GDM1 (cell line): ENCODE results near the gene SLC25A42.

Experiments
- DNase-seq: peaks from one replicate; lab custom pipeline; 2025; lab: John Stamatoyannopoulos, UW

Gene SLC25A42

GRCh38 chr19:19050731-19051130 lies 13.1 kb upstream of the SLC25A42 start:
- no peak for DNase-seq

DNA sequence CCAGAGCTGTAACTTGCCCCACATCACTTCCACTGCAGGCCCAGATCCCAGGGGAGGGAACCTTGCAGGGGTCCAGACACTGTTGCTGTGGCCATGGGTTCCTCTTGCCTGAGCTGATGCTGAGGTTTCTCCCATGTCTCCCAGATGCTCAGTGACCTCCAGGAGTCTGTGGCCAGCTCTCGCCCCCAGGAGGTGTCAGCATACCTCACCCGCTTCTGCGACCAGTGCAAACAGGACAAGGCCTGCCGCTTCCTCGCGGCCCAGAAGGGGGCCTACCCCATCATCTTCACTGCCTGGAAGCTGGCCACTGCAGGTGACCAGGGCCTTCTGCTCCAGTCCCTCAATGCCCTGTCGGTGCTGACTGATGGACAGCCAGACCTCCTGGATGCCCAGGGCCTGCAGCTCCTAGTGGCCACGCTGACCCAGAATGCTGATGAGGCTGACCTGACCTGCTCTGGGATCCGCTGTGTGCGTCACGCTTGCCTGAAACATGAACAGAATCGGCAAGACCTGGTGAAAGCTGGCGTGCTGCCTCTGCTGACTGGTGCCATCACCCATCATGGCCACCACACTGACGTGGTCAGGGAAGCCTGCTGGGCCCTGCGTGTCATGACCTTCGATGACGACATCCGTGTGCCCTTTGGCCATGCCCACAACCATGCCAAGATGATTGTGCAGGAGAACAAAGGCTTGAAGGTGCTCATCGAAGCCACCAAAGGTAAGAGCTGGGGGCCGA lies 12.1 kb upstream of the SLC25A42 start:
- DNase-seq: no peak

GRCh38 chr19:19052921-19053320 lies 10.9 kb upstream of the SLC25A42 start:
- DNase-seq: no peak

- no peak for DNase-seq
These were observed 10.1 kb upstream of the SLC25A42 start for GRCh38 chr19:19053508-19054314.

GRCh38 chr19:19054315-19054938 lies 9.4 kb upstream of the SLC25A42 start:
- no peak for DNase-seq

- DNase-seq: no peak
These were observed 8.8 kb upstream of the SLC25A42 start for GRCh38 chr19:19054939-19055440.

GRCh38 chr19:19055701-19056100 lies 8.1 kb upstream of the SLC25A42 start:
- DNase-seq: no peak

DNA sequence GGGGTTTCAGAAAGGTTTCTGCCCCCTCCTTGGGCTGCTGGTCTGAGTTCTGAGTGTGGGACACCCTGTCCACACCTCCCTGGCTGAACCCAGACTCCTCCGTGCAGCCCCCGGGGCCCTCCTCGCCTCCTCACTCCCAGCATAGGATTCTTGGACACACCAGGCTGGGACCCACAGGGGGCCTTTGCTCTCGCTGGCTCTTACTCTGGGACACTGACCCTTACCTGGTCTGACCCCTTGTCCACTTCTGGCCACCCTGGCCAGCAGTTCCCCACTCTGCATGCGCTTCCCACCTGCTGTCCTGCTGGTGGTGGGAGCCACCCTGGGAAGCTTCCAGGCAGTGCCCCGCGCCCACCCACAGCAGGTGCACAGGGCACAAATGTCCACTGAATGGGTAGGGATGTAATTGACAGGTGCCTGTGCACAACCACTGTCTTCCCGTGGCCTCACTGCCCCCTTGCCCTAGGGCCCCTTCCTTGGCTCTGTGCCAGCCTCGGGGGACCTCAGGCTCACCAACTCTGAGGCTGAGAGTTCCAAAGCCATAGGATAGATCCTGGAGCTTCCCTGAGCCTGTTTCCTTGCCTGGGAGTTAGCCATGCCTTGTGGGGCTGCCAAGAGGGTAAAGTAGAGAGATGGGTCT lies 7.0 kb upstream of the SLC25A42 start:
- DNase-seq: no peak

GRCh38 chr19:19057317-19057716 lies 6.5 kb upstream of the SLC25A42 start:
- DNase-seq: no peak

DNA sequence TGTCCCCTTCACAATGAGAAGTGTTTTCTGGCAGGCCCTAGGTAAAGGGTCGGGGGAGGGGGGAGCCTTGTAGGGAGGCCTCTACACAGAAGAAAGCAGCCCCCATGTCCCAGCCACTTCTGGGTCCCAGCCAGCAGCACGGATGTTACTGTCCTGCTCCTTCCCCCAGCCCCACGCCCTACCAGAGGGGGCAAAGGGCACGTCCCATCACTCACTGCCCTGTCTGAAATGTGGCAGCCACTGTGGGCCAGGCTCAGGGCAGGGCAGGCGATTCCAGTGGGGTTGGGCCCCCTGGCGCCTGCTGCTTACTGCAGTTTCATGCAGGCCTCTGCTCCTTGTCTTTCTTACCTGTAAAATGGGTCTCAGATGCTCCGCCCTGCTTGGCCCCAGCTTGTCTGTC lies 6.1 kb upstream of the SLC25A42 start:
- no peak for DNase-seq

- no peak for DNase-seq
These were observed 4.6 kb upstream of the SLC25A42 start for GRCh38 chr19:19059018-19059836.

- no peak for DNase-seq
These were observed 3.8 kb upstream of the SLC25A42 start for GRCh38 chr19:19059837-19060611.

DNA sequence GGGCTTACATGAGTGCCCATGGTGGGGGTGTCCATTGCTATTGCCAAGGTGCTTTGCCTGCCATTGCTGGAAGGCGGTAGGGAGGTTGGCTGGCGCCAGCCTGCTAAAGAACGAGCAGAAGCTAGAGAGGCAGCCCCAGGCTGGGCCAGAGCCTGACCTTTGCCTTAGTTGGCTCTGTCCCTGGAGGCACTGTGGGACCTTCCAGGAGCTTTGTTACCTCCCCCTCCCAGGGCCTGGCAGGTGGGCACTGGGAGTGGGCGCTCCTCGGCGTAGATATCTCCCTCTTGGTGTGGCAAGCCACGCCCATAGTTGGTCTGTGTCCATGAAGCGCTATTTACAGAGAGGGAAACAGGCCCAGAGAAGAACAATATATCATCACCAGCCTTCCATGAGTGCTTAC lies 2.3 kb upstream of the SLC25A42 start:
- DNase-seq: no peak

- DNase-seq: no peak
These were observed 1.2 kb upstream of the SLC25A42 start for GRCh38 chr19:19062454-19063182.

GRCh38 chr19:19064098-19064722 lies 416 bp downstream of the SLC25A42 start:
- DNase-seq: no peak

DNA sequence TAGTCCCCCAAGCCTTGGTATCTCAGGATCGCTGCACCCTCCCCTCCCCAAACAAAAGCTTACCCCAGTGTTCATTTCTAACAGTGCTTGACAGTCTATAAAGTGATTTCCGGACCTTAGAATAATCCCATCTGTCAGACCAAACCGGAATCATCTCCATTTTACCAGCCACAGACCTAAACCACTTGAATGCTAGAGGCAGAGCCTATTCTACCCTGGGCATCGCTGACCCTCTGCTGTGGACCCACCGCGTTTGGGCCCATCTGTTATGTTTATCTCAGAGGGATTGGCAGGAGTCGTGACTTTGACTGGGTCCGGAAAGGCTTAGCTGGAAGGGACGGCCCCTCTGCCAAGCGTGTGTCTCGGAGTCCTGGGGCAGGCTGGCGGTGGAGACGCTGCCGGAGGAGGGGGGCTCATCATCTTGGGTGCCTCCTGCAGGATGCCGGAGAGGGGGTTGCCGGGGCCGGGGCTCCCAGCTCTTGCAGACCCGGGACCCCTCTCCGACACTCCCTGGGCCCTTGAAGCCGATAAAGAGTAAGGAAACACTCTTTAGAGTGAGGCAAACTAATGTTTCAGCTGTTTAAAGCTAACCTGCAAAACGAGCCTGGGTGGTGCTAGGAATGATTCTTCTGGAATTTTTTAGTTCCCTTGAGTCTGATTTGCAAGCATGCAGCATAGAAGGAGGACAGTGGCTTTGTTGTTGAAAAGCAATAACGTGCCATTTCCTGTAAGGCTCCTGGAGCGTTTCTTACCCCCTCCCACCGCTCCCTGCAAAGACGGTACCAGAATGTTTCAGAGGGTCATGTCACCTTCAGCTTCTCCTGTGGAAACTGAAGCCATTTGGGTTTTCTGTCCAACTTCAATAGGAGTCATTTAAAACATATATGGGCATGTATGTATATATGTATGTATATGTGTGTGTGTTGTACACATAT lies 1.3 kb downstream of the SLC25A42 start:
- DNase-seq: no peak

- no peak for DNase-seq
These were observed 3.7 kb downstream of the SLC25A42 start for GRCh38 chr19:19067276-19068072.
